Thyroid gland (tissue), 4 donors: Measurements from ENCODE around the gene APOLD1.

Experiments used
- POLR2A ChIP-seq, 2 donors: fragments of 450-650 bp; IDR thresholded peaks; one replicate each; pipeline ENCODE4 v1.6.1; 2017; ENCODE audit warnings: antibody characterized with exemption in 2 of 2, mild to moderate bottlenecking in 2 of 2, moderate library complexity in 1 of 2
- TF ChIP-seq, protein P1 (sequence below), 6 experiments: fragments of 200-600 bp in 3 of 6; fragments of 450-650 bp in 3 of 6; sonication (generic) in 3 of 6; IDR thresholded peaks; one replicate each; pipeline ENCODE4 v1.5.1; 2016 to 2019; ENCODE audit warnings: antibody characterized with exemption in 6 of 6, mild to moderate bottlenecking in 2 of 6, inconsistent platforms in 1 of 6, moderate library complexity in 1 of 6

GRCh38 chr12:12736759-12737676 is 48.4 kb upstream of the APOLD1 start:
- TF ChIP-seq, protein P1, sequence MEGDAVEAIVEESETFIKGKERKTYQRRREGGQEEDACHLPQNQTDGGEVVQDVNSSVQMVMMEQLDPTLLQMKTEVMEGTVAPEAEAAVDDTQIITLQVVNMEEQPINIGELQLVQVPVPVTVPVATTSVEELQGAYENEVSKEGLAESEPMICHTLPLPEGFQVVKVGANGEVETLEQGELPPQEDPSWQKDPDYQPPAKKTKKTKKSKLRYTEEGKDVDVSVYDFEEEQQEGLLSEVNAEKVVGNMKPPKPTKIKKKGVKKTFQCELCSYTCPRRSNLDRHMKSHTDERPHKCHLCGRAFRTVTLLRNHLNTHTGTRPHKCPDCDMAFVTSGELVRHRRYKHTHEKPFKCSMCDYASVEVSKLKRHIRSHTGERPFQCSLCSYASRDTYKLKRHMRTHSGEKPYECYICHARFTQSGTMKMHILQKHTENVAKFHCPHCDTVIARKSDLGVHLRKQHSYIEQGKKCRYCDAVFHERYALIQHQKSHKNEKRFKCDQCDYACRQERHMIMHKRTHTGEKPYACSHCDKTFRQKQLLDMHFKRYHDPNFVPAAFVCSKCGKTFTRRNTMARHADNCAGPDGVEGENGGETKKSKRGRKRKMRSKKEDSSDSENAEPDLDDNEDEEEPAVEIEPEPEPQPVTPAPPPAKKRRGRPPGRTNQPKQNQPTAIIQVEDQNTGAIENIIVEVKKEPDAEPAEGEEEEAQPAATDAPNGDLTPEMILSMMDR (IDR thresholded peaks at IDR 0.05) = peak; percentile 22 to 59 (median 46)
- no peak for TF ChIP-seq POLR2A (IDR thresholded peaks at IDR 0.05)
